Retina (tissue), 1 donor: Measurements from ENCODE around the gene ARMC2.
"Not testable (repeated sequence)": the region's sequence is repeated elsewhere in the genome, so short reads cannot be mapped to it uniquely, and the experiment has no call there.

Experiments
- DNase-seq: peaks from one replicate; pipeline ENCODE4 v3.0.0-alpha.2; 2016

ARMC2 gene

GRCh38 chr6:108848116-108848868 lies at the start of gene ARMC2:
TSS of gene ARMC2 (plus strand) at chr6:108848422. CDS start at chr6:108854268, 5,846 bp downstream.
- DNase-seq, result peak; percentile 99

- peak; percentile 55 for DNase-seq
Measured at GRCh38 chr6:108798670-108799353, 49.4 kb upstream of the ARMC2 start.

- DNase-seq, result no peak
Measured at GRCh38 chr6:108799354-108799717, 48.9 kb upstream of the ARMC2 start.

- no peak for DNase-seq
Measured at GRCh38 chr6:108799791-108800190, 48.4 kb upstream of the ARMC2 start.

- DNase-seq, result no peak
Measured at GRCh38 chr6:108800427-108800864, 47.8 kb upstream of the ARMC2 start.

- no peak for DNase-seq
Measured at GRCh38 chr6:108801366-108801765, 46.9 kb upstream of the ARMC2 start.

- no peak for DNase-seq
Measured at GRCh38 chr6:108803982-108804490, 44.2 kb upstream of the ARMC2 start.

- no peak for DNase-seq
Measured at GRCh38 chr6:108804956-108805355, 43.3 kb upstream of the ARMC2 start.

- no peak for DNase-seq
Measured at GRCh38 chr6:108805611-108806167, 42.5 kb upstream of the ARMC2 start.

GRCh38 chr6:108806171-108806570 lies 42.1 kb upstream of the ARMC2 start:
- no peak for DNase-seq

- no peak for DNase-seq
Measured at GRCh38 chr6:108806665-108807064, 41.6 kb upstream of the ARMC2 start.

GRCh38 chr6:108807928-108808327 lies 40.3 kb upstream of the ARMC2 start:
- no peak for DNase-seq

- no peak for DNase-seq
Measured at GRCh38 chr6:108809211-108809610, 39.0 kb upstream of the ARMC2 start.

GRCh38 chr6:108810057-108810643 lies 38.1 kb upstream of the ARMC2 start:
- no peak for DNase-seq

GRCh38 chr6:108811490-108811889 lies 36.7 kb upstream of the ARMC2 start:
- no peak for DNase-seq

- DNase-seq, result not testable (repeated sequence)
Measured at GRCh38 chr6:108813218-108813617, 35.0 kb upstream of the ARMC2 start.

GRCh38 chr6:108817276-108817675 lies 30.9 kb upstream of the ARMC2 start:
- not testable (repeated sequence) for DNase-seq

- DNase-seq, result no peak
Measured at GRCh38 chr6:108820006-108820405, 28.2 kb upstream of the ARMC2 start.

- DNase-seq, result no peak
Measured at GRCh38 chr6:108822401-108822800, 25.8 kb upstream of the ARMC2 start.

- DNase-seq, result no peak
Measured at GRCh38 chr6:108825326-108825725, 22.9 kb upstream of the ARMC2 start.

- no peak for DNase-seq
Measured at GRCh38 chr6:108831104-108831503, 17.1 kb upstream of the ARMC2 start.

- no peak for DNase-seq
Measured at GRCh38 chr6:108832738-108833137, 15.5 kb upstream of the ARMC2 start.

- peak; percentile 76 for DNase-seq
Measured at GRCh38 chr6:108835218-108835850, 12.9 kb upstream of the ARMC2 start.
